H9 (cell line): ENCODE measurements around the gene PHLPP2. TPM values are rescaled to one million over a fixed set of nuclear protein-coding genes. Genes with fewer than 3 reads are reported as not detected.

Experiments
- DNase-seq: peaks from one replicate; pipeline ENCODE4 v3.0.0-alpha.2; 2017
- H2AFZ ChIP-seq: one replicate; pipeline ENCODE4 v1.6.1; 2013; ENCODE audit warnings: mild to moderate bottlenecking, low read length, control low read depth, moderate library complexity
- H2AK5ac ChIP-seq: 2 replicates; pipeline ENCODE4 v1.6.1; 2013; ENCODE audit warnings: low read length, control low read depth, mixed read lengths; ENCODE audit not compliant: insufficient read length
- H2BK120ac ChIP-seq: one replicate; pipeline ENCODE4 v1.6.1; 2013; ENCODE audit warnings: low read depth, mild to moderate bottlenecking, low read length, control low read depth, inconsistent platforms; ENCODE audit not compliant: poor library complexity, severe bottlenecking
- H2BK12ac ChIP-seq: 2 replicates; pipeline ENCODE4 v1.6.1; 2013; ENCODE audit warnings: low read length, control low read depth, mixed read lengths, low read depth; ENCODE audit not compliant: insufficient read length
- H2BK15ac ChIP-seq: 2 replicates; pipeline ENCODE4 v1.6.1; 2013; ENCODE audit warnings: low read depth, low read length, control low read depth
- H2BK20ac ChIP-seq: one replicate; pipeline ENCODE4 v1.6.1; 2013; ENCODE audit warnings: low read depth, mild to moderate bottlenecking, low read length, control low read depth, inconsistent platforms; ENCODE audit not compliant: poor library complexity, severe bottlenecking
- H2BK5ac ChIP-seq: 2 replicates; pipeline ENCODE4 v1.6.1; 2013; ENCODE audit warnings: low read length, control low read depth, mixed read lengths; ENCODE audit not compliant: insufficient read length
- H3K14ac ChIP-seq: 2 replicates; pipeline ENCODE4 v1.6.1; 2013; ENCODE audit warnings: low read length, control low read depth; ENCODE audit not compliant: insufficient read depth
- H3K18ac ChIP-seq: 2 replicates; pipeline ENCODE4 v1.6.1; 2013; ENCODE audit warnings: low read depth, mild to moderate bottlenecking, mixed read lengths, low read length, control low read depth; ENCODE audit not compliant: insufficient read length
- H3K23ac ChIP-seq: 2 replicates; pipeline ENCODE4 v1.6.1; 2013; ENCODE audit warnings: low read length, control low read depth, mixed read lengths, low read depth; ENCODE audit not compliant: insufficient read length
- H3K23me2 ChIP-seq: 2 replicates; pipeline ENCODE4 v1.6.1; 2013; ENCODE audit warnings: low read depth, mild to moderate bottlenecking, mixed read lengths, low read length, control low read depth; ENCODE audit not compliant: insufficient read length, poor library complexity, severe bottlenecking
- H3K27ac ChIP-seq: 2 replicates; pipeline ENCODE4 v1.5.1; 2013; ENCODE audit warnings: low read length, control low read depth, mixed read lengths, low read depth; ENCODE audit not compliant: insufficient read length
- H3K27me3 ChIP-seq: 2 replicates; pipeline ENCODE4 v1.6.1; 2013; ENCODE audit warnings: low read length, control low read depth, inconsistent platforms; ENCODE audit not compliant: insufficient read depth
- H3K4ac ChIP-seq: 2 replicates; pipeline ENCODE4 v1.6.1; 2013; ENCODE audit warnings: low read depth, mild to moderate bottlenecking, control low read depth, inconsistent platforms, low read length, moderate library complexity
- H3K4me1 ChIP-seq: 2 replicates; pipeline ENCODE4 v1.6.1; 2013; ENCODE audit warnings: low read length, control low read depth, inconsistent platforms; ENCODE audit not compliant: insufficient read depth
- H3K4me2 ChIP-seq: 2 replicates; pipeline ENCODE4 v1.6.1; 2013; ENCODE audit warnings: low read length, control low read depth, mixed read lengths; ENCODE audit not compliant: insufficient read length, insufficient read depth
- H3K56ac ChIP-seq: 2 replicates; pipeline ENCODE4 v1.6.1; 2013; ENCODE audit warnings: low read depth, mild to moderate bottlenecking, mixed read lengths, low read length, control low read depth; ENCODE audit not compliant: insufficient read length
- H3K79me1 ChIP-seq: 2 replicates; pipeline ENCODE4 v1.6.1; 2013; ENCODE audit warnings: low read depth, mild to moderate bottlenecking, moderate library complexity, low read length, control low read depth, inconsistent platforms; ENCODE audit not compliant: insufficient read depth, poor library complexity, severe bottlenecking
- H3K79me2 ChIP-seq: 2 replicates; pipeline ENCODE4 v1.6.1; 2013; ENCODE audit warnings: low read length, control low read depth, inconsistent platforms; ENCODE audit not compliant: insufficient read depth
- H3K9ac ChIP-seq: 2 replicates; pipeline ENCODE4 v1.6.1; 2013; ENCODE audit warnings: low read length, control low read depth, mixed read lengths; ENCODE audit not compliant: insufficient read length; ENCODE audit errors: extremely low read depth
- H3K9me3 ChIP-seq: one replicate; pipeline ENCODE4 v1.6.1; 2013; ENCODE audit warnings: low read depth, low read length, inconsistent platforms; ENCODE audit not compliant: control insufficient read depth
- H3T11ph ChIP-seq: one replicate; pipeline ENCODE4 v1.6.1; 2013; ENCODE audit warnings: mild to moderate bottlenecking, low read length, control low read depth, inconsistent platforms
- H4K20me1 ChIP-seq: one replicate; pipeline ENCODE4 v1.6.1; 2013; ENCODE audit not compliant: control insufficient read depth, insufficient read length, insufficient read depth
- H4K5ac ChIP-seq: 2 replicates; pipeline ENCODE4 v1.6.1; 2013; ENCODE audit warnings: low read depth, mild to moderate bottlenecking, mixed read lengths, low read length, control low read depth; ENCODE audit not compliant: insufficient read length
- H4K8ac ChIP-seq: replicated peaks from 2 replicates; pipeline ENCODE4 v1.6.1; 2013; ENCODE audit warnings: low read length, control low read depth, mixed read lengths, low read depth; ENCODE audit not compliant: insufficient read length
- H4K91ac ChIP-seq: 2 replicates; pipeline ENCODE4 v1.6.1; 2013; ENCODE audit warnings: low read depth, mild to moderate bottlenecking, moderate library complexity, mixed read lengths, low read length, control low read depth; ENCODE audit not compliant: insufficient read length
- H3K27ac Mint-ChIP-seq, 3 experiments: 2 replicates in 2 of 3; 3 replicates in 1 of 3; pipeline ENCODE4 v1.8.0; 2020 to 2021; ENCODE audit warnings: mixed read lengths in 3 of 3, mild to moderate bottlenecking in 1 of 3, moderate library complexity in 1 of 3
- H3K27me3 Mint-ChIP-seq: 2 replicates; pipeline ENCODE4 v1.8.0; 2021; ENCODE audit warnings: low read depth, mild to moderate bottlenecking, moderate library complexity, mixed read lengths
- H3K36me3 Mint-ChIP-seq, 3 experiments: 2 replicates in 2 of 3; 3 replicates in 1 of 3; pipeline ENCODE4 v1.8.0; 2020 to 2021; ENCODE audit warnings: low read depth in 3 of 3, mixed read lengths in 3 of 3; ENCODE audit not compliant: insufficient read depth in 1 of 3
- H3K4me1 Mint-ChIP-seq, 2 experiments: 2 replicates each; pipeline ENCODE4 v1.8.0; 2020; ENCODE audit warnings: mixed read lengths in 2 of 2
- H3K4me3 Mint-ChIP-seq, 2 experiments: 2 replicates in 1 of 2; 3 replicates in 1 of 2; pipeline ENCODE4 v1.8.0; 2020 to 2021; ENCODE audit warnings: mild to moderate bottlenecking in 2 of 2, mixed read lengths in 2 of 2, moderate library complexity in 1 of 2
- H3K9me3 Mint-ChIP-seq, 2 experiments: 2 replicates in 1 of 2; 3 replicates in 1 of 2; pipeline ENCODE4 v1.8.0; 2020; ENCODE audit warnings: mild to moderate bottlenecking in 2 of 2, mixed read lengths in 2 of 2, moderate library complexity in 1 of 2
- WGBS: extraction: QIAGEN DNeasy Blood & Tissue Kit; methylation state at CpG from one replicate; pipeline ENCODE4 v1.1.7; 2013; ENCODE audit warnings: missing lambda C conversion rate, low lambda C conversion rate, mixed read lengths; ENCODE audit not compliant: insufficient read length; ENCODE audit errors: extremely low coverage; 5-methylcytosine and 5-hydroxymethylcytosine counted together
- total RNA-seq: library from RNA; stranded (reverse); gene quantifications from 2 replicates; pipeline ENCODE4 v1.2.1, GENCODE V29; 2021
- TF ChIP-seq, protein P1 (sequence below): fragments of 200-600 bp; sonication (generic); conservative IDR thresholded peaks from 3 replicates; pipeline ENCODE4 v1.8.0; 2021; ENCODE audit warnings: antibody characterized with exemption, mild to moderate bottlenecking

The PHLPP2 gene
- total RNA-seq, 1 experiment from 2014 or later: 23.2 TPM

DNA sequence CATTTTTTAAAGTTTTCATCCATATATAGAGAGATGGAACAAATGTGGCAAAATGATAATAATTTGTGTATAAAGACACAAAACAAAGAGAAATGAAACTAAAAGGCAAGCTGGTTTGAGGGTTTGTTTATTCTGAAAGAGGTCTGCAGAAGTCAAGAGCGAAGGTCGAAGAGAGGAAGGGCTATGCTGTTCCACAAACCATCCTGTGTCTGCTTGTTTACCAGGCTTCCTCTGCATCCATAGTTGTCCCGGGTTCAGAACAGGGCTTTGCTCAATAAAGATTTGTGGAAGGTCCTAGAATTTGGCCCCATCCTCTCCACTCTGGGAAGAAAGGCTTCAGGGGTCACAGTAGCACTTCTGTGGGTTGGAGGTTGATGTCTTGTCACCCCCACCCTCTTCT, 100.9 kb downstream of the PHLPP2 start:
- Histone ChIP-seq H3K14ac (no peak overlapping the region), H3K27ac (no peak overlapping the region), H4K8ac (no peak overlapping the region), H4K91ac (no peak overlapping the region), H4K5ac (no peak overlapping the region), H3K9ac (no peak overlapping the region), H2BK20ac (no peak overlapping the region), H3K23me2 (no peaks in the 10 kb centered on the region), H3K27me3 (no peaks in the 10 kb centered on the region), H3T11ph (no peak overlapping the region), H2AK5ac (no peak overlapping the region), H2BK15ac (no peak overlapping the region), H3K79me2 (no peaks in the 10 kb centered on the region), H3K18ac (no peak overlapping the region), H2BK5ac (no peak overlapping the region), H3K4me1 (peaks cover 3% of the 10 kb centered on the region; the same call in 1 of the 2 replicates), H3K56ac (no peak overlapping the region), H3K4ac (no peak overlapping the region), H4K20me1 (no peaks in the 10 kb centered on the region), H2BK12ac (no peak overlapping the region), H3K79me1 (no peaks in the 10 kb centered on the region), H2BK120ac (no peak overlapping the region), H2AFZ (no peak overlapping the region), H3K23ac (no peak overlapping the region), H3K4me2 (no peak overlapping the region), H3K9me3 (no peaks in the 10 kb centered on the region)
- Mint-ChIP-seq H3K9me3 (peaks cover 0 to 3% of the 10 kb centered on the region in 2 experiments; a peak in 2 of 5 replicates), H3K27me3 (peaks cover 5% of the 10 kb centered on the region), H3K27ac (no peak overlapping the region), H3K4me3 (no peak overlapping the region), H3K36me3 (peaks cover 2 to 8% (median 3%) of the 10 kb centered on the region in 3 experiments; a peak in 6 of 7 replicates), H3K4me1 (peaks cover 12 to 13% of the 10 kb centered on the region in 2 experiments)
- DNase-seq: no peak
- WGBS: no CpG with 5 or more reads among the region's 3 CpGs
- TF ChIP-seq, protein P1, sequence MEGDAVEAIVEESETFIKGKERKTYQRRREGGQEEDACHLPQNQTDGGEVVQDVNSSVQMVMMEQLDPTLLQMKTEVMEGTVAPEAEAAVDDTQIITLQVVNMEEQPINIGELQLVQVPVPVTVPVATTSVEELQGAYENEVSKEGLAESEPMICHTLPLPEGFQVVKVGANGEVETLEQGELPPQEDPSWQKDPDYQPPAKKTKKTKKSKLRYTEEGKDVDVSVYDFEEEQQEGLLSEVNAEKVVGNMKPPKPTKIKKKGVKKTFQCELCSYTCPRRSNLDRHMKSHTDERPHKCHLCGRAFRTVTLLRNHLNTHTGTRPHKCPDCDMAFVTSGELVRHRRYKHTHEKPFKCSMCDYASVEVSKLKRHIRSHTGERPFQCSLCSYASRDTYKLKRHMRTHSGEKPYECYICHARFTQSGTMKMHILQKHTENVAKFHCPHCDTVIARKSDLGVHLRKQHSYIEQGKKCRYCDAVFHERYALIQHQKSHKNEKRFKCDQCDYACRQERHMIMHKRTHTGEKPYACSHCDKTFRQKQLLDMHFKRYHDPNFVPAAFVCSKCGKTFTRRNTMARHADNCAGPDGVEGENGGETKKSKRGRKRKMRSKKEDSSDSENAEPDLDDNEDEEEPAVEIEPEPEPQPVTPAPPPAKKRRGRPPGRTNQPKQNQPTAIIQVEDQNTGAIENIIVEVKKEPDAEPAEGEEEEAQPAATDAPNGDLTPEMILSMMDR: no peak
